ENCODE results near the gene DNAJC21. TPM values are rescaled to one million over a fixed set of nuclear protein-coding genes. Genes with fewer than 3 reads are reported as not detected.
A peak's percentile ranks its signal among the peaks of the same experiment; 100 is the strongest.

The DNAJC21 gene
- total and polyA plus RNA-seq, 12 donors, result 12.8 to 52.9 (median 30.3) TPM

DNA sequence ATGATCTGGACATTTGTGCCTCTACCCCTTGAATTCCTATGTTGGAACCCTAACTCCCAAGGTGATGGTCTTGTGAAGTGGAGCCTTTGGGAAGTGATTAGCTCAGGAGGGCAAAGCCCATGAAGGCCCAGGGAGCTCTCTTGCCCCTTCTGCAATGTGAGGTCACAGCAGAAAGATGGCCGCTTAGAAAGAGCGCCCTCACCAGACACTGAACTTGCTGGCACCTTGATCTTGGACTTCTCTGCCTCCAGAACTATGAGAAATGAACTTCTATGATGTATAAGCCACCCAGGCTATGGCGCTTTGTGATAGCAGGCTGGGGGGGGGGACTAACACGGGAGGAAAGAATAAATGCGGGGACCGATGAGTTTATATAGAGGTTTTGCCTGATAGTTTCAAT lies 73.1 kb downstream of the DNAJC21 start:
- H3K4me3 ChIP-seq, result no peak overlapping the region
- intact Hi-C loops (cut with DNase I), result loop anchor here in 1 of 2 donors (5.0 kb wide), 1 partner anchor 530 kb away; no protein-coding TSS in a partner anchor
- TF ChIP-seq POLR2A (IDR thresholded peaks at IDR 0.05), result no peak
- TF ChIP-seq, protein P1, sequence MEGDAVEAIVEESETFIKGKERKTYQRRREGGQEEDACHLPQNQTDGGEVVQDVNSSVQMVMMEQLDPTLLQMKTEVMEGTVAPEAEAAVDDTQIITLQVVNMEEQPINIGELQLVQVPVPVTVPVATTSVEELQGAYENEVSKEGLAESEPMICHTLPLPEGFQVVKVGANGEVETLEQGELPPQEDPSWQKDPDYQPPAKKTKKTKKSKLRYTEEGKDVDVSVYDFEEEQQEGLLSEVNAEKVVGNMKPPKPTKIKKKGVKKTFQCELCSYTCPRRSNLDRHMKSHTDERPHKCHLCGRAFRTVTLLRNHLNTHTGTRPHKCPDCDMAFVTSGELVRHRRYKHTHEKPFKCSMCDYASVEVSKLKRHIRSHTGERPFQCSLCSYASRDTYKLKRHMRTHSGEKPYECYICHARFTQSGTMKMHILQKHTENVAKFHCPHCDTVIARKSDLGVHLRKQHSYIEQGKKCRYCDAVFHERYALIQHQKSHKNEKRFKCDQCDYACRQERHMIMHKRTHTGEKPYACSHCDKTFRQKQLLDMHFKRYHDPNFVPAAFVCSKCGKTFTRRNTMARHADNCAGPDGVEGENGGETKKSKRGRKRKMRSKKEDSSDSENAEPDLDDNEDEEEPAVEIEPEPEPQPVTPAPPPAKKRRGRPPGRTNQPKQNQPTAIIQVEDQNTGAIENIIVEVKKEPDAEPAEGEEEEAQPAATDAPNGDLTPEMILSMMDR (IDR thresholded peaks at IDR 0.05), result no peak
- no peaks in the 10 kb centered on the region for H3K9me3 ChIP-seq (replicated peaks in 1 of 3)
- H3K27me3 ChIP-seq, result no peaks in the 10 kb centered on the region
- whole genome bisulfite sequencing, 4 donors, result 91 to 98% (median 94%) methylated on average over 6 of the region's 6 CpGs
- no peak overlapping the region for H3K27ac ChIP-seq
- DNase-seq, result no peak
- no peaks in the 10 kb centered on the region for H3K36me3 ChIP-seq (replicated peaks in 1 of 2)
- H3K4me1 ChIP-seq (replicated peaks in 1 of 2), result no peaks in the 10 kb centered on the region

GRCh38 chr5:35003018-35003957 lies 73.9 kb downstream of the DNAJC21 start:
- no peaks in the 10 kb centered on the region for H3K27me3 ChIP-seq
- H3K9me3 ChIP-seq (replicated peaks in 1 of 3), result no peaks in the 10 kb centered on the region
- 32 to 46% (median 41%) methylated on average over 15 to 18 of the region's 18 CpGs for WGBS, 4 donors
- no peak for TF ChIP-seq POLR2A (IDR thresholded peaks at IDR 0.05)
- TF ChIP-seq, protein P1 (IDR thresholded peaks at IDR 0.05), result peak; percentile 56 to 93 (median 76)
- intact Hi-C loops (cut with DNase I), result loop anchor here in 1 of 2 donors (5.0 kb wide), 1 partner anchor 531 kb away; no protein-coding TSS in a partner anchor
- no peaks in the 10 kb centered on the region for H3K36me3 ChIP-seq (replicated peaks in 1 of 2)
- H3K27ac ChIP-seq, result no peak overlapping the region
- H3K4me3 ChIP-seq, result no peak overlapping the region
- no peaks in the 10 kb centered on the region for H3K4me1 ChIP-seq (replicated peaks in 1 of 2)
- DNase-seq, result peak; percentile 31 to 76 (median 60)

DNA sequence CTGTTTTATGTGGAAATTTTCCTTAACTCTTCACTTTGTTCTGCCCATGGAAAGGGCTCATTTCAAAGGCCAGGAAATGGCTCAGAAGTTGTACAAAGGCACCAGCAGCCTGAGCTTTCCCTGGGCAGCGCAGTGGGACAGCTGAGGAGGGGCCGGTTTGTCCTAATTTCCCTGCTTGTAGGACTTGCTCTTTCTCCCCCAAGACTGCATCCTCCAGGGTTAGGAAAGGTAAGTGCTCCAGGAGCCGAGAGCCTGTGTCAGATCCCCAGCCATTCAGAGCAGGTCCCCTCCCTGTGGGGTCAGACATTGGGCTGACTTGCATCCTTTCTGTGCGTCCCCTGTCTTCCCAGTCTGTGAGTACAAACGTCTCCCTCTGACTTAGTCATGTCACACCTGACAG lies 74.8 kb downstream of the DNAJC21 start:
- Histone ChIP-seq H3K27ac (no peak overlapping the region), H3K4me3 (no peak overlapping the region), H3K4me1 (replicated peaks in 1 of 2) (no peaks in the 10 kb centered on the region), H3K36me3 (replicated peaks in 1 of 2) (no peaks in the 10 kb centered on the region), H3K9me3 (replicated peaks in 1 of 3) (no peaks in the 10 kb centered on the region), H3K27me3 (no peaks in the 10 kb centered on the region)
- WGBS, 4 donors, result 65 to 86% (median 69%) methylated on average over 4 to 5 of the region's 5 CpGs
- DNase-seq, result no peak
- TF ChIP-seq, protein P1 (IDR thresholded peaks at IDR 0.05), result no peak
- TF ChIP-seq POLR2A (IDR thresholded peaks at IDR 0.05), result no peak
- intact Hi-C loops (cut with DNase I), result loop anchor here in 1 of 2 donors (5.0 kb wide), 1 partner anchor 532 kb away; no protein-coding TSS in a partner anchor

GRCh38 chr5:35004771-35005170 lies 75.4 kb downstream of the DNAJC21 start:
- WGBS, 4 donors, result 77 to 95% (median 87%) methylated on average over 1 of the region's 1 CpG
- DNase-seq, result no peak
- TF ChIP-seq, protein P1 (IDR thresholded peaks at IDR 0.05), result no peak
- no peak for TF ChIP-seq POLR2A (IDR thresholded peaks at IDR 0.05)
- no peaks in the 10 kb centered on the region for H3K27me3 ChIP-seq
- no peak overlapping the region for H3K27ac ChIP-seq
- no peaks in the 10 kb centered on the region for H3K36me3 ChIP-seq (replicated peaks in 1 of 2)
- H3K4me3 ChIP-seq, result no peak overlapping the region
- H3K9me3 ChIP-seq (replicated peaks in 1 of 3), result no peaks in the 10 kb centered on the region
- H3K4me1 ChIP-seq (replicated peaks in 1 of 2), result no peaks in the 10 kb centered on the region
- intact Hi-C loops (cut with DNase I), result loop anchor here in 1 of 2 donors (5.0 kb wide), 1 partner anchor 532 kb away; no protein-coding TSS in a partner anchor
